Upper lobe of left lung (tissue), 4 donors: ENCODE measurements around the gene PGM5.

Experiments used
- POLR2A ChIP-seq, 4 donors: fragments of 450-650 bp; IDR thresholded peaks; one replicate each; pipeline ENCODE4 v1.5.1; 2016 to 2017; ENCODE audit warnings: antibody characterized with exemption in 4 of 4, mild to moderate bottlenecking in 2 of 4
- POLR2AphosphoS5 ChIP-seq, 2 donors: sonication (generic); formaldehyde crosslinking; IDR thresholded peaks; one replicate each; pipeline ENCODE4 v1.5.1; 2017; ENCODE audit warnings: antibody characterized with exemption in 2 of 2
- TF ChIP-seq, protein P1 (sequence below), 6 experiments: fragments of 450-650 bp in 4 of 6; fragments of 200-600 bp in 2 of 6; sonication (generic) in 2 of 6; IDR thresholded peaks; one replicate each; pipeline ENCODE4 v1.5.1; 2016 to 2019; ENCODE audit warnings: antibody characterized with exemption in 6 of 6

DNA sequence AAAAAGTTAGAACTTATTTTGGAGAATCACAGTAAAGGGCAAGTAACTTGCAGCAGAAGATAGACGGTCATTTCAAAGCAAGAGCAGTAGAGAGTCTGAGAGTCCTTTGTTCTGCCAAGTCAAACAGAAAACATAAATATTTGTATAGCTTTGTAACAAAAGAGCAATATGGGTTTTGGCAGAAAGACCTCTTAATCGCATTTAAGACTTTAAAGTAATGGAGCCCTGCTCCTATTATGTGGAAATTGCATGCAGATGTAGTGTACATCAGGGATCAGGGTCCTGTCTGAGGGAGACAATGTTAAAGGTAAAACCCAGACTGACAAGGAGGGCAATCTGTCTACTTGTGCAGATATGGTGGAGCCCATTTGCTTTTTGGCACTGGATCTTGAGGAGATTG, 87.2 kb downstream of the PGM5 start:
- TF ChIP-seq, protein P1, sequence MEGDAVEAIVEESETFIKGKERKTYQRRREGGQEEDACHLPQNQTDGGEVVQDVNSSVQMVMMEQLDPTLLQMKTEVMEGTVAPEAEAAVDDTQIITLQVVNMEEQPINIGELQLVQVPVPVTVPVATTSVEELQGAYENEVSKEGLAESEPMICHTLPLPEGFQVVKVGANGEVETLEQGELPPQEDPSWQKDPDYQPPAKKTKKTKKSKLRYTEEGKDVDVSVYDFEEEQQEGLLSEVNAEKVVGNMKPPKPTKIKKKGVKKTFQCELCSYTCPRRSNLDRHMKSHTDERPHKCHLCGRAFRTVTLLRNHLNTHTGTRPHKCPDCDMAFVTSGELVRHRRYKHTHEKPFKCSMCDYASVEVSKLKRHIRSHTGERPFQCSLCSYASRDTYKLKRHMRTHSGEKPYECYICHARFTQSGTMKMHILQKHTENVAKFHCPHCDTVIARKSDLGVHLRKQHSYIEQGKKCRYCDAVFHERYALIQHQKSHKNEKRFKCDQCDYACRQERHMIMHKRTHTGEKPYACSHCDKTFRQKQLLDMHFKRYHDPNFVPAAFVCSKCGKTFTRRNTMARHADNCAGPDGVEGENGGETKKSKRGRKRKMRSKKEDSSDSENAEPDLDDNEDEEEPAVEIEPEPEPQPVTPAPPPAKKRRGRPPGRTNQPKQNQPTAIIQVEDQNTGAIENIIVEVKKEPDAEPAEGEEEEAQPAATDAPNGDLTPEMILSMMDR (IDR thresholded peaks at IDR 0.05), result no peak
- TF ChIP-seq POLR2A (IDR thresholded peaks at IDR 0.05), result no peak
- TF ChIP-seq POLR2AphosphoS5 (IDR thresholded peaks at IDR 0.05), result no peak
